Esophagus (tissue), 2 donors: Measurements from ENCODE around the gene ELL. TPM values are rescaled to one million over a fixed set of nuclear protein-coding genes. Genes with fewer than 3 reads are reported as not detected.

Experiments
- H3K27ac ChIP-seq, 2 donors: one replicate each; pipeline ENCODE4 v1.5.1; 2013; ENCODE audit warnings: low read depth in 2 of 2, mild to moderate bottlenecking in 2 of 2, inconsistent platforms in 1 of 2, low read length in 1 of 2, moderate library complexity in 1 of 2
- H3K27me3 ChIP-seq, 2 donors: one replicate each; pipeline ENCODE4 v1.6.1; 2013; ENCODE audit warnings: low read length in 2 of 2, control low read depth in 1 of 2, mild to moderate bottlenecking in 1 of 2; ENCODE audit not compliant: insufficient read depth in 2 of 2, control insufficient read depth in 1 of 2
- H3K36me3 ChIP-seq, 2 donors: one replicate each; pipeline ENCODE4 v1.6.1; 2013; ENCODE audit warnings: low read length in 1 of 2; ENCODE audit not compliant: control insufficient read depth in 2 of 2, insufficient read depth in 2 of 2
- H3K4me1 ChIP-seq, 2 donors: one replicate each; pipeline ENCODE4 v1.6.1; 2013; ENCODE audit warnings: low read length in 1 of 2; ENCODE audit not compliant: control insufficient read depth in 2 of 2, insufficient read depth in 2 of 2
- H3K4me3 ChIP-seq, 2 donors: one replicate each; pipeline ENCODE4 v1.5.1; 2013; ENCODE audit warnings: low read length in 2 of 2, mild to moderate bottlenecking in 2 of 2, low read depth in 1 of 2, moderate library complexity in 1 of 2
- H3K9me3 ChIP-seq, 2 donors: one replicate each; pipeline ENCODE4 v1.6.1; 2013; ENCODE audit warnings: mild to moderate bottlenecking in 2 of 2, low read depth in 1 of 2, low read length in 1 of 2, moderate library complexity in 1 of 2; ENCODE audit not compliant: control insufficient read depth in 2 of 2, insufficient read depth in 1 of 2
- WGBS, 2 donors: extraction: QIAGEN DNeasy Blood & Tissue Kit; methylation state at CpG; one replicate each; pipeline ENCODE4 v1.1.7; 2013; 5-methylcytosine and 5-hydroxymethylcytosine counted together
- polyA plus RNA-seq, 2 donors: library from polyadenylated mRNA; stranded (reverse); fragments of 200-250 nt; gene quantifications; one replicate each; pipeline ENCODE4 v1.2.3, GENCODE V29; 2013
- donor health status: healthy with polysubstance abuse.
- donor health status: Bipolar disorder and iron deficiency.

The ELL gene
- polyA plus RNA-seq, 2 donors: 7.1 to 9.1 TPM

DNA sequence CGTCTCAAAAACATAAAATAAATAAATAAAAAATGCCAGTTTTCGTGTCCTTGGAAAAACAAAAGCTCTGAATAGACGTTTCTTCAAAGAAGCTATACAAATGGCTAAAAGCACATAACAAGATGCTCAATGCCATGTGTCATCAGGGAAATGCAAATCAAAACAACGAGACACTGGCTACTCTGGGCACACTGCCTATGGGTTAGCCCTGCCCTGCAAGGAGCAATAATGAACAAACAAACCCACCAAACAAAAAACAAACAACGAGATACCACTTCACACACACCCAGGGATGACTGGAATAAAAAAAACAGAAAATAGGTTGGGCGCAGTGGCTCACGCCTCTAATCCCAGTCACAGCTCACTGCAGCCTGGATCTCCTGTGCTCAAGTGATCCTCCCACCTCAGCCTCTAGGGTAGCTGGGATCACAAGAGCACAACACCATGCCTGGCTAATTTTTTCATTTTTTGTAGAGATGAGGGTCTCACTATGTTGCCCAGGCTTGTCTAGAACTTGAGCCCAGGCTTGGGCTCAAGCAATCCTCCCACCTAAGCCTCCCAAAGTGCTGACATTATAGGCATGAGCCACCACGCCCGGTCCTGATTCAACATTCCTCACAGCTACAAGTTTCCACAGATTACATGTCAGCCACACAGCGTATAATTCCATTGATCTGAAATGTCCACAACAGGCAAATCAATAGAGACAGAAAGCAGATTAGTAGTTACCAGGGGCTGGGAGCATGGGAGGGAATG, 68.4 kb downstream of the ELL start:
- H3K27me3 ChIP-seq: no peaks in the 10 kb centered on the region
- WGBS, 2 donors: 72 to 75% methylated on average over 10 of the region's 10 CpGs
- no peaks in the 10 kb centered on the region for H3K9me3 ChIP-seq
- no peak overlapping the region for H3K27ac ChIP-seq
- no peak overlapping the region for H3K4me3 ChIP-seq
- H3K36me3 ChIP-seq: peaks cover 6 to 44% of the 10 kb centered on the region in 2 donors
- no peaks in the 10 kb centered on the region for H3K4me1 ChIP-seq

DNA sequence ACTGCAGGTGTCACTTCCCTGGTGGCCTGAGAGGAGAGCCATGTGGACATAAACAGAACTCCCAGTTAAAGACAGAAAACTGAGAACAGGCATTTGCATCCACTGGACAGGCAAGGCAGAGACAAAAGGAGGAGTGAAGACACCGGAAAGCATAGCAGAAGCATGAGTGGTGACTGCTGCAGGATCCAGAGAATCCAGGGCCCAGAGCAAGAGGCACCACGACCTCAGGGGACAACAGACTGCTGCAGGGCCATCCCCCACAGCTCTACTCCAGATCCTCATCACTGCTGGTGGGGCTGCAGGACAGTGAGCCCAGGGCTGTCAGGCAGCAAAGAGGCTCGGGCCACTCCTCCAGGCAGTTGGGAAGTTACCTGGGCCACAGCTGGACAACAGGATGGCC, 69.5 kb downstream of the ELL start:
- no peaks in the 10 kb centered on the region for H3K4me1 ChIP-seq
- H3K36me3 ChIP-seq: peaks cover 6 to 42% of the 10 kb centered on the region in 2 donors
- H3K27me3 ChIP-seq: no peaks in the 10 kb centered on the region
- H3K9me3 ChIP-seq: no peaks in the 10 kb centered on the region
- H3K27ac ChIP-seq: no peak overlapping the region
- WGBS, 2 donors: 79 to 87% methylated on average over 3 of the region's 3 CpGs
- H3K4me3 ChIP-seq: no peak overlapping the region

DNA sequence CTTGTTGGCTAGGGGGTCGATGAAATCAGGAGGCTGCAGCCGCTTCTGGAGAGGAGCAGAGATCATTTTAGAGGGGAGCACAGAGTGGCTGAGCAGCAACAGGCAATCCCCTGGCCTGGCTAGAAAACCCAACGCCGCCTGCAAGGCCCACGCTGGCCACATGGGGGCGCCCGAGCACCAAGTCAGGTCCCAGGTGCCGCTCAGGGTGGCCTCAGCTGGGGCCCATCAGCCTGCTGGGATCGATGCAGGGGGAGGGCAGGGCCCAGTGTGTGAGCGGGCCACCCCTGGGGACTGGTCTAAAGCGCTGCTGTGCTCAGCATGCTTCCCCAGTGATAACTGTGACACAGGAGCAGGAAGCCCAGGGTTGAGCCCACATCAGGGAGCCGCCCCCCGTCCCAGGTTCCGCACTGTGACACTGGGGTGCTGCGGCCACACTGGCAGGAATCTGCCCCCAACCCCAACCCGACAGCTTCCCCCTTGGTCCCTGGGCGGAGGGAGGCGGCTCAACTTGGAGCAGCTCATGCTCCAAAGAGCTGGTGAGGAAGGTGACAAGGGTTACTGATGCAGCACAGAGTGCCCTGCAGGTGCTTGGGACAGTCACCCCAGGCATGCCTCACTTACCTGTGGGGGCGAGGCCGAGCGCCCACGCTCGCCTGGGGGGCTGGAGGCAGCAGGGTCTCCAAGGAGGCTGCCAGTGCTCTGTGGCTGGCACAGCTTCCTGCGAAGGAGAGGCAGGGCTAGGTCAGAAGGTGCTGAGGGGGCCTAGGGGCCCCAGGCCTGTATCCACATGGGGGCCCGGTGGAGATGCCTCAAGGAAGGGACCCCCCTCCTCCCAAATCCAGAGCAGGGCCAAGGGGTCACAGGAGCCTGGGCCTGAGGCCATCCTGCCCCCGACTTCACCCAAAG, 70.7 kb downstream of the ELL start:
- Histone ChIP-seq H3K27ac (no peak overlapping the region), H3K4me1 (no peaks in the 10 kb centered on the region), H3K9me3 (no peaks in the 10 kb centered on the region), H3K27me3 (no peaks in the 10 kb centered on the region), H3K4me3 (no peak overlapping the region), H3K36me3 (peaks cover 12 to 46% of the 10 kb centered on the region in 2 donors)
- 43 to 47% methylated on average over 26 of the region's 26 CpGs for WGBS, 2 donors

DNA sequence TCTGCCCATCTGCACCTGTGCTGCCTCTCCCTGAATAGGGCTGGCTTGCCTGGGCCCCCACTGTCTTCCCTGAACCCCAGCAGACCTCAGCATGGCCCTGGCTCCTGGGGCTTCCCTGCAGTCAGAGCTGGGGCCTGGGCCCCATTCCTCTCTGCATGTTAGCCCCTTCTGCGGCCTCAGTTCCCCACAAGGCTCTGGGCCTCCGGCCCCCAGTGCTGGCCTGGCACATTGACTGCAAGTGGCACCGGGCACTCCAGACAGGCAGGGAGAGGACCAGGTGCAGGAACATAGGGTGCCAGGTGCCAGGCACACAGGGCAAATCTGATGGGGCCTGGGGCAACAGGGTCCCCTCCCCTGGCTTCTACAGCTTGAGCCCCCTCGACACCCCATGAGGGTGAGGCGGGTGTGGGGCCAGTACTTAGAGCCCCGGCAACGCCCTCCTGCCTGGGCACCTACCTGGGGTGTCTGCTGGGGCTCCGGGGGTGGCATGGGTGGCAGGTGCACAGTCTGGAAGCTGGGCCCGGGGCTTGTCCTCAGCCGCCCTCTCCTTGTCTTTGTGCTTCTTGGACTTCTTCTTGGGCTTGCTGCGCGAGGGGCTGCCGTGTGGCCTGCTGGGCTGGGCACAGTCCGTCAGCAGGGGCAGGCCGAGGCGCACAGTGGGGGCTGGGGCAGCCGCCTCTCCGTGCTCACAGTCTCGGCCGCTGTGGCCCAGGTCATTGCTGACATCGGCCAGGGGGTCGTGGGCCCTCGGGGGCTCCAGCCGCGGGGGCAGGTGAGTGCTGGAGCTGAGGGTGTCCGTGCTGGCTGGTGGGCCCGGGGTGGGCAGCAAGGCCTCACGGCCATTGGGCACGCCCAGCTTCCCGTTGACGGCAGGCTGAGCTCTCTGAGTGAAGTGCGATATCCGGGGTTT, 71.6 kb downstream of the ELL start:
- H3K9me3 ChIP-seq: no peaks in the 10 kb centered on the region
- H3K4me3 ChIP-seq: no peak overlapping the region
- H3K27ac ChIP-seq: no peak overlapping the region
- H3K36me3 ChIP-seq: peaks cover 12 to 52% of the 10 kb centered on the region in 2 donors
- H3K27me3 ChIP-seq: no peaks in the 10 kb centered on the region
- 74% methylated on average over 33 of the region's 33 CpGs for WGBS, 2 donors
- H3K4me1 ChIP-seq: no peaks in the 10 kb centered on the region

DNA sequence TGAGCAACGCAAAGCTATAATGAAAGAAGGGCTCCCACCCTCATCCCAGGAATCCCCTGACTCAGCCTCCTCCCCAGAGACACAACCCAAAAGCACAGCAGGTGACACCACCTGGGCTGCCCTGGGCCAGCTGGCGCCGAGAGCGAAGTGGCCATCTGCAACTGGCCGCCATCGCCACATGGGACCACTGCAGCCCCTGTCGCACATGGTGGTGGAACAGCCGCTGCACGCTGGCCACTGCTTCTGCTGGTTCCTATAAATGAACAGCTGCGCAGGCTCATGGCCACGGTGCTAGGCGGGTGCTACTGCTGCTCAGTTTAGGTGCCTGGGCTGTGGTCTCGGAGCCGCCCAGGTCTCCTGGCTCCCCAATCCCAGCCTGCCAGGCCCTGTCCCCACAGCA, 72.3 kb downstream of the ELL start:
- no peak overlapping the region for H3K27ac ChIP-seq
- no peak overlapping the region for H3K4me3 ChIP-seq
- H3K9me3 ChIP-seq: no peaks in the 10 kb centered on the region
- H3K27me3 ChIP-seq: no peaks in the 10 kb centered on the region
- no peaks in the 10 kb centered on the region for H3K4me1 ChIP-seq
- H3K36me3 ChIP-seq: peaks cover 12 to 58% of the 10 kb centered on the region in 2 donors
- WGBS, 2 donors: 92 to 95% methylated on average over 13 to 14 of the region's 14 CpGs

DNA sequence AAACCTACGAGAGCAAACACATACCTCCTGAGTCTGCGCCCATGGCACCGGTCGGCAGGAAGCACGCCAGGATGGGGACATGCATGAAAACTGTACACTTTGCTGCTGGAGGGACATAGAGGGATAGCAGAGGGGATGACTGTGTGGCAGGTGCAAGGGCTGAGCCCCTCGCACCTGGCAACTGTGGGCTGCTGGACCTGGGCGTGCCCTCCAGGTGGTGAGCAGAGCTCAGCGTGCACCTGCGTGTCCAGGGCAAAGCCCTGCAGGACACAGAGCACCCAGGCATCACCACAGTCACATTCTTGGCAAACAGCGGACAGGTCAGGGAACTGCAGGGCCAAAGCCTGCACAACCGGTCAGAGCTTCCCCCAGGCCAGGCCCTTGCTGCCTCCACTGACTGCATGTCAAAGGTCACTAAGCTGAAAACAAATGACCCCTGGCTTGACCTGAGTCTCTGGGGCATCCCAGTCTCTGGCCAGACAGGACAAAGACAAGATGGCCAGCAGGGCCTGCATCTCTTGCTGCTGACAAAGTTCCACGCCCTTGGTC, 75.0 kb downstream of the ELL start:
- Histone ChIP-seq H3K27ac (no peak overlapping the region), H3K4me3 (no peak overlapping the region), H3K27me3 (no peaks in the 10 kb centered on the region), H3K9me3 (peaks cover 0 to 5% of the 10 kb centered on the region in 2 donors), H3K36me3 (peaks cover 16 to 64% of the 10 kb centered on the region in 2 donors), H3K4me1 (peaks cover 0 to 5% of the 10 kb centered on the region in 2 donors)
- 91 to 92% methylated on average over 12 of the region's 12 CpGs for WGBS, 2 donors

DNA sequence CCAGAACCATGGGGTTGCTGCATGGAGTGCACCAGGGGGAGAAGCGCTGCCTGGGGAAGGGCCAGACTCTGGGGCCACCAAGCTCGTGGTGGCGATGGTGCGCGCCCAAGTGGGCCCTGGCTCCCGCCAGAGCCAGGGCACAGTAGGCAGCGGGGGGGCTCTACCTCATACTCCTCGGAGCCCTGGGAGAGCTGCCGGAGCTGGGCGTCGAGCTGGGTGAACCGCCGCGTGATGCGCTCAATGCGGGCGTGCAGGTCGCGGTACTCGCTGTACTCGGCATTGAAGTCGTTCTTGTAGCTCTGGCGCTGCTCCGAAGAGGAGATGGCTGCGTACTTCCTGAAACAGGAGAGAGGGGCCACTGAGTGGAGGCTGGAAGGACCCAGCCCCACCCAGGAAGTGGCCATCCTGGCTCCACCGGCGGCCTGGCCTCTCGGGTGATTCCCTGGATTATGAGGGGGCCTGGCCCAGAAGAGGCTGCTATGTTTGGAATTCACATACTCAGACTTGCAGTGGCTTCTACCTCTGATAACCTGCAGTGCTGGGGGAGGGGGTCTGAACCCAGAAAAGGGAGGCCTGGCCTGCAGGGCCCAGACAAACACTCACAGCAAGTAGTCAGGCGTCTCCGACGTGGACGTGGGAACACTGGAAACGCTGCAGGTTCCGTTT, 75.6 kb downstream of the ELL start:
- peaks cover 0 to 5% of the 10 kb centered on the region in 2 donors for H3K9me3 ChIP-seq
- peaks cover 0 to 5% of the 10 kb centered on the region in 2 donors for H3K4me1 ChIP-seq
- no peak overlapping the region for H3K4me3 ChIP-seq
- peaks cover 16 to 64% of the 10 kb centered on the region in 2 donors for H3K36me3 ChIP-seq
- no peaks in the 10 kb centered on the region for H3K27me3 ChIP-seq
- WGBS, 2 donors: 91% methylated on average over 34 of the region's 34 CpGs
- H3K27ac ChIP-seq: no peak overlapping the region

DNA sequence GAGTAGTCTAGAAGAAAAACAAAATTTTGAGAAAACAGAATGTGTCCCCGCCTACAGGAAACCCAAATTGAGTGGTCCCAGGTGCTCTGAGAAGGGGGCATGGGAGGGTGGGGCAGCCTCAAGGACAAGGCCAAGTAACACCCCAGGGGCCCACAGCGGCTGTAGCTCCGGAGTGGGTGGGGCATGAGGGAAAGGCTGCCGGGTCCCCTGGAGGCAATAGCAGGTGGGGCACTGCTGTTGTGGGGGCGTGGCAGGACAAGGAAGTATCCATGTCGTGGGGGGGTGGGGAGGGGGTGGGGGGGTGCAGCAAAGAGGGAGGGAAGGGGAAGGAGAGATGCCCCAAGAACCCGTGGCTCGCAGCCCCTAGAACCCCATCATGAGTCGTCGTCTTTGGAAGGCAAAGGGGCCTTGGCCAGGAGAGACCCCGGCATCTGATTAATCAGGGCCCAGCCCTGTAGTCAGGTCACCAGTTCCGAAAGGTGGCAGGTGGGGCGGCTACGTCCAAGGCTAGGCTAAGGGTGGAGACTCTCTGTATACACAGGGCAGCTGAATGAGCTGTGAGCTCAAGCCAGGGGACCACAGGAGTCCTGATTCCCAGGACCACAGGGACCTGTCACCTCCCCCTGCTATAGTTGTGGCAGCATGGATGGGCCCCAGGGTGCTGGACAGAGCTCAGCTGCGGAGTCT, 76.5 kb downstream of the ELL start:
- Histone ChIP-seq H3K27me3 (no peaks in the 10 kb centered on the region), H3K4me3 (no peak overlapping the region), H3K4me1 (peaks cover 0 to 5% of the 10 kb centered on the region in 2 donors), H3K36me3 (peaks cover 16 to 61% of the 10 kb centered on the region in 2 donors), H3K9me3 (peaks cover 0 to 5% of the 10 kb centered on the region in 2 donors), H3K27ac (no peak overlapping the region)
- WGBS, 2 donors: 72 to 75% methylated on average over 15 of the region's 15 CpGs
